DND-41 (cell line): Measurements from ENCODE around the gene ATP1A1.

ENCODE experiments used
- CTCF ChIP-seq: IDR thresholded peaks from 2 replicates; pipeline ENCODE4 v1.5.1; 2012; ENCODE audit warnings: borderline replicate concordance, low read length, moderate library complexity, mild to moderate bottlenecking; ENCODE audit not compliant: poor library complexity, severe bottlenecking; ENCODE audit errors: extremely low read depth
- EZH2 ChIP-seq: IDR thresholded peaks from 3 replicates; pipeline ENCODE4 v1.6.1; 2012; ENCODE audit warnings: borderline replicate concordance, low read depth, mild to moderate bottlenecking, moderate library complexity, low read length, inconsistent platforms; ENCODE audit not compliant: severe bottlenecking

GRCh38 chr1:116359871-116360270, 13.2 kb upstream of the ATP1A1 start:
- TF ChIP-seq CTCF = no peak
- no peak for TF ChIP-seq EZH2
